Spleen (tissue), 7 donors: ENCODE data around the gene GCSAML.

Experiments
- POLR2A ChIP-seq, 3 donors: fragments of 450-650 bp; IDR thresholded peaks; one replicate each; pipeline ENCODE4 v1.5.1; 2017; ENCODE audit warnings: antibody characterized with exemption in 3 of 3, mild to moderate bottlenecking in 1 of 3
- TF ChIP-seq, protein P1 (sequence below), 11 experiments: fragments of 200-600 bp in 7 of 11; fragments of 450-650 bp in 4 of 11; sonication (generic) in 4 of 11; IDR thresholded peaks in 8 of 11; conservative IDR thresholded peaks in 3 of 11; 1 replicate in 7 of 11; 2 replicates in 4 of 11; pipeline versions ENCODE4 v1.4.0 to v1.8.0; 2016 to 2021; ENCODE audit warnings: antibody characterized with exemption in 11 of 11, inconsistent platforms in 4 of 11, mild to moderate bottlenecking in 1 of 11
- donor health status: DM: no; HTN: no; CAD: no; lungs with moderate emphysema.
- donor health status: DM: no; HTN: no; CAD: no.
- donor health status: DM: no; HTN: no; CAD: no.

DNA sequence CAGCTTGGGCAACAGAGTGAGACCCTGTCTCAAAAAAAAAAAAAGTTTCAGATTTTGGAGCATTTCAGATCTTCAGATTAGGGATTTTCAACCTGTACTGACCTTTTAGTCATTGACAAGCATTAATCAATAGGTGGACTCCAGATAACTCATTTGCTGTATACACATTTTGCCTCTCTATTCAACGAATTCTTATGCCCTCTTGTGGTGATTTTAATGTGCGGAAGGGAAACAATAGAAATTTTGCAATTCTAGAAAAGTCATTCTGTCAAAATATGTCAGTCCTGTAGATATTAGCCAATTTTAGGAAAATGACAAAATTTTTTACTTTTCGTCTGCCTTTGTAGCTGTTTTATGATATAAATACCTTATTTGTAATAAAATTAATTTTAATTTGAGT is 27.6 kb downstream of the GCSAML start:
- TF ChIP-seq, protein P1, sequence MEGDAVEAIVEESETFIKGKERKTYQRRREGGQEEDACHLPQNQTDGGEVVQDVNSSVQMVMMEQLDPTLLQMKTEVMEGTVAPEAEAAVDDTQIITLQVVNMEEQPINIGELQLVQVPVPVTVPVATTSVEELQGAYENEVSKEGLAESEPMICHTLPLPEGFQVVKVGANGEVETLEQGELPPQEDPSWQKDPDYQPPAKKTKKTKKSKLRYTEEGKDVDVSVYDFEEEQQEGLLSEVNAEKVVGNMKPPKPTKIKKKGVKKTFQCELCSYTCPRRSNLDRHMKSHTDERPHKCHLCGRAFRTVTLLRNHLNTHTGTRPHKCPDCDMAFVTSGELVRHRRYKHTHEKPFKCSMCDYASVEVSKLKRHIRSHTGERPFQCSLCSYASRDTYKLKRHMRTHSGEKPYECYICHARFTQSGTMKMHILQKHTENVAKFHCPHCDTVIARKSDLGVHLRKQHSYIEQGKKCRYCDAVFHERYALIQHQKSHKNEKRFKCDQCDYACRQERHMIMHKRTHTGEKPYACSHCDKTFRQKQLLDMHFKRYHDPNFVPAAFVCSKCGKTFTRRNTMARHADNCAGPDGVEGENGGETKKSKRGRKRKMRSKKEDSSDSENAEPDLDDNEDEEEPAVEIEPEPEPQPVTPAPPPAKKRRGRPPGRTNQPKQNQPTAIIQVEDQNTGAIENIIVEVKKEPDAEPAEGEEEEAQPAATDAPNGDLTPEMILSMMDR (IDR thresholded peaks at IDR 0.05 in 8 of 11, conservative IDR thresholded peaks at IDR 0.05 in 3 of 11), result peak in 7 of 11 experiments; percentile 9 to 46 (median 37)
- no peak for TF ChIP-seq POLR2A (IDR thresholded peaks at IDR 0.05)
